Esophagus squamous epithelium (tissue), 5 donors: Measurements from ENCODE around the gene SYNM. TPM values are rescaled to one million over a fixed set of nuclear protein-coding genes. Genes with fewer than 3 reads are reported as not detected.

ENCODE experiments used
- DNase-seq: peaks from one replicate; lab custom pipeline; 2025; lab: John Stamatoyannopoulos, UW
- H3K27ac ChIP-seq, 4 donors: fragments of 200-600 bp; sonication (generic); one replicate each; pipeline ENCODE4 v1.5.1; 2016 to 2019; ENCODE audit warnings: mild to moderate bottlenecking in 1 of 4
- H3K27me3 ChIP-seq, 4 donors: fragments of 200-600 bp; sonication (generic); 1 replicate in 3 of 4; 2 replicates in 1 of 4; pipeline versions ENCODE4 v1.5.1 to v1.6.0; 2017 to 2021; ENCODE audit warnings: antibody characterized with exemption in 1 of 4
- H3K36me3 ChIP-seq, 3 donors: fragments of 200-600 bp; sonication (generic); one replicate each; pipeline ENCODE4 v1.5.1; 2016 to 2019
- H3K4me1 ChIP-seq, 3 donors: fragments of 200-600 bp; sonication (generic); one replicate each; pipeline ENCODE4 v1.5.1; 2017 to 2019
- H3K4me3 ChIP-seq, 4 donors: fragments of 200-600 bp; sonication (generic); 1 replicate in 3 of 4; 2 replicates in 1 of 4; pipeline ENCODE4 v1.5.1; 2016 to 2019; ENCODE audit warnings: mild to moderate bottlenecking in 2 of 4, moderate library complexity in 1 of 4
- H3K9me3 ChIP-seq, 3 donors: fragments of 200-600 bp; sonication (generic); one replicate each; pipeline ENCODE4 v1.5.1; 2016 to 2019
- POLR2A ChIP-seq, 4 donors: fragments of 450-650 bp; IDR thresholded peaks; one replicate each; pipeline ENCODE4 v1.6.1; 2017; ENCODE audit warnings: antibody characterized with exemption in 4 of 4, mild to moderate bottlenecking in 4 of 4, moderate library complexity in 3 of 4
- WGBS, 2 donors: methylation state at CpG; one replicate each; pipeline ENCODE4 v1.1.5; 2018; 5-methylcytosine and 5-hydroxymethylcytosine counted together
- intact Hi-C: fragments of 100-400 bp; cut with DNase I; formaldehyde crosslinking; loops from one replicate; pipeline ENCODE4 v1.15.0; 2022
- total RNA-seq, 4 donors: library from RNA; depleted of rRNA; stranded (reverse); fragments of >200 nt; gene quantifications; one replicate each; pipeline ENCODE4 v1.1.0, GENCODE V29; 2016
- TF ChIP-seq, protein P1 (sequence below), 6 experiments: fragments of 450-650 bp in 4 of 6; fragments of 200-600 bp in 2 of 6; sonication (generic) in 2 of 6; IDR thresholded peaks; one replicate each; pipeline ENCODE4 v1.5.1; 2016 to 2019; ENCODE audit warnings: antibody characterized with exemption in 6 of 6, mild to moderate bottlenecking in 4 of 6, moderate library complexity in 4 of 6
- donor health status: DM: yes; HTN: yes; CAD: no.

SYNM gene
- total RNA-seq, 4 donors from 2014 or later: 18.1 to 262 (median 42.0) TPM

DNA sequence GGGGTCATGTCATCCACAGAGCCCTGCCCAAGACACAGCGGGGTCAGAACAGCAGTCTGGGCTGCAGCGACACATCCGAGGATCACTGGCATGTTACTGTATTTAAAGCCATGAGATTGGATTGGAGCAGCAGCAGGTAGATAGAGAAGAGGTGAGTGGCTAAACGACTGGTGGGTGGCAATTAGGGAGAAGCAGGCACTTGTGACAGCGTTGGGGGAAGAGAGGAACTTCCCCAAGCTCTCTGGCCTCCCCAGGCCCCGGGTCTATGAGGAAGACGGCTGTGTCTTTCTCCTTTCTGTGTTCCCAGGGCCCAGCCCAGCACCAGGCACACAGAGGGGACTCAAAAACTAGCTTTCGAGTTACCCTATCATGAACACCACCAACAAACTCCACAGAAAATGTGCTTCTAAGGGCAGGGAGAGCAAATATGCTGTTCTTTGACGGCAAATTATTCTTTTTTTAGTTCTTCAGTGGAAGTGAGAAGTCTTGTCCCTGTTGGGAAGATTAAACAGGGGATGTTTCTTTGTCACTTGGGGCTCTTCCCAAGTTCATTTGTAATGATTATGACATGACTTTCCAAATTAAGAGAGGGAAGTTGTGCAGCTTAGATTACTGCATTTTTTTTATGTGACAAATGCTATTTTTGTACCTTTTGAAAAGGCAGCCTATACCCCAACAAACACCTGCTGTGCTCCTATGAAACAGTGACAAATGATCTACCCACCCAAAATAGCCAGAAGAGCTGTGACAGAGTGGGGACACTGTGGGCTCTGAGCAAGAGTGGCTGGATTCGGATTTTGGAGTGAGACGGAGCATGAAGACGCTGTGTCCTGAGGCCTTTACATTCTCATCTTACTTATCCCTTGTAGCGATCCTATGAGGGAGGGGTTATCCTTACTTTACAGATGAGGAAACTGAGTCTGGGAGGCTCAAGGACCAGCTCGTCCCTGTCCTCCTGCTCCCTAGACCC lies 7.2 kb upstream of the SYNM start:
- H3K4me1 ChIP-seq: peaks cover 4 to 13% (median 6%) of the 10 kb centered on the region in 3 donors
- intact Hi-C loops: no loop called here
- peaks cover 0 to 49% (median 0%) of the 10 kb centered on the region in 4 donors for H3K27me3 ChIP-seq
- DNase-seq: no peak
- no peaks in the 10 kb centered on the region for H3K9me3 ChIP-seq
- 76 to 80% methylated on average over 14 of the region's 14 CpGs for WGBS, 2 donors
- H3K27ac ChIP-seq: peak overlapping the region; percentile 32 to 87 (median 80)
- no peaks in the 10 kb centered on the region for H3K36me3 ChIP-seq
- peak overlapping the region in 1 of 4 donors; percentile 59 for H3K4me3 ChIP-seq
- TF ChIP-seq, protein P1, sequence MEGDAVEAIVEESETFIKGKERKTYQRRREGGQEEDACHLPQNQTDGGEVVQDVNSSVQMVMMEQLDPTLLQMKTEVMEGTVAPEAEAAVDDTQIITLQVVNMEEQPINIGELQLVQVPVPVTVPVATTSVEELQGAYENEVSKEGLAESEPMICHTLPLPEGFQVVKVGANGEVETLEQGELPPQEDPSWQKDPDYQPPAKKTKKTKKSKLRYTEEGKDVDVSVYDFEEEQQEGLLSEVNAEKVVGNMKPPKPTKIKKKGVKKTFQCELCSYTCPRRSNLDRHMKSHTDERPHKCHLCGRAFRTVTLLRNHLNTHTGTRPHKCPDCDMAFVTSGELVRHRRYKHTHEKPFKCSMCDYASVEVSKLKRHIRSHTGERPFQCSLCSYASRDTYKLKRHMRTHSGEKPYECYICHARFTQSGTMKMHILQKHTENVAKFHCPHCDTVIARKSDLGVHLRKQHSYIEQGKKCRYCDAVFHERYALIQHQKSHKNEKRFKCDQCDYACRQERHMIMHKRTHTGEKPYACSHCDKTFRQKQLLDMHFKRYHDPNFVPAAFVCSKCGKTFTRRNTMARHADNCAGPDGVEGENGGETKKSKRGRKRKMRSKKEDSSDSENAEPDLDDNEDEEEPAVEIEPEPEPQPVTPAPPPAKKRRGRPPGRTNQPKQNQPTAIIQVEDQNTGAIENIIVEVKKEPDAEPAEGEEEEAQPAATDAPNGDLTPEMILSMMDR (IDR thresholded peaks at IDR 0.05): no peak
- no peak for TF ChIP-seq POLR2A (IDR thresholded peaks at IDR 0.05)

DNA sequence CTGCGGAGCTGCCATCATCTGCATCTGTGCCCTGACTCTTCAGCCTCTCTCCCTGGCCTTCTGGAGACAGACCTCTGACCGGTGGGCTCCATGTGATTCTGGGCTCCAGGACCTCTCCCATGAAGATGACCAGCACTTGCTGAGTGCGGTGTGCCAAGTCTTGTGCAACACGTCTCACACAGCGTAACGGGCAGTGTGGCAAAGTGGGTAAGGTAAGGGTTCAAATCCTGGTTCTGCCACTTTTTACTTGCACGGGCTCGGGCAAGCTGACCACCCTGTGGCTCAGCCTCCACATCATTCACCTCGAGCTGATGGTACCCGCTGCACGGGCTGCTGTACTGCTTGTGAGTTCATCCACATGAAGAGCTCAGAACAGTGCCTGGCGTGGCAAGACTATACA lies 6.5 kb upstream of the SYNM start:
- no peak for TF ChIP-seq POLR2A (IDR thresholded peaks at IDR 0.05)
- TF ChIP-seq, protein P1 (IDR thresholded peaks at IDR 0.05): no peak
- intact Hi-C loops: no loop called here
- no peaks in the 10 kb centered on the region for H3K36me3 ChIP-seq
- no peaks in the 10 kb centered on the region for H3K9me3 ChIP-seq
- peak overlapping the region; percentile 32 to 80 (median 80) for H3K27ac ChIP-seq
- no peak for DNase-seq
- H3K4me3 ChIP-seq: peak overlapping the region in 1 of 4 donors; percentile 59
- H3K4me1 ChIP-seq: peaks cover 4 to 10% (median 6%) of the 10 kb centered on the region in 3 donors
- H3K27me3 ChIP-seq: peaks cover 0 to 56% (median 0%) of the 10 kb centered on the region in 4 donors
- WGBS, 2 donors: 72 to 96% methylated on average over 5 to 12 of the region's 12 CpGs

DNA sequence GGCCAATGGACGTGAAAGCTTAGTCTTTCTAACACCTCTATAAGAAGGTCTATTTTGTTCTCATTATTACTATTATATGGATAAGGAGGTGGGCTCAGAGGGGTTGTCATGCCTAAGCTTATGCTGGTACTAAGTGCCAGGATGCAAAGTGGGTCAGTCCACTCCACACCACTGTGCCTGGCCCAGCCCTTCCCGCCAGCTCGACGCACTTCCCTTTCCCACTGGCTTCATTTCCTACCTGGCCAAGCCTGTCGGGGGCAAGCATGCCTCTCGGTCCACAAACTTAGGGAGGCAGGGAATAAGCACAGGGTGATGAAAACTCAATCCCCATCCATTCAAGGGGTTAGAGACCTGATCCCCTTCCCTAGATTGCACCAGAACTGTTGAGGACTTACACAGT lies 5.9 kb upstream of the SYNM start:
- DNase-seq: no peak
- WGBS, 2 donors: 65 to 96% methylated on average over 4 to 5 of the region's 6 CpGs

DNA sequence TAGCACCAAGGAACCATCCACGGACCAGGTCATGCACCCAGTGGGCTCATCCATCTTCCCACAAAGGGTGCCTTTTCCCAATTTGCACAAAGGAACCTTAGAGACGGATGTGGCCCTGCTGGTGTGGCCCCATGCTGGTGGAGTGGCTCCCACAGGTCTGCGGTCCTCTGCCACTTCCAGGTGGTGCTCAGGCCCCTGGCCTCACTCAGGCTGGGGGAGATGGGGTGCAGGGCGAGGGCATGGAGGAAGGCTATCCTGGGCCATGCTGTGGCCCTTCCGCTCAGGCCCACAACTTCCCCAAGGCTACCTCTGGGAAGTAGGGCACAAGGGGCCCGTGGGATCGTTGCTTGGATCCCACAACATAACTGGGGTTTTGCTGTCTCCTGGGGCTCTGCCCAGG lies 5.2 kb upstream of the SYNM start:
- no peak for DNase-seq
- no peaks in the 10 kb centered on the region for H3K36me3 ChIP-seq
- peaks cover 0 to 60% (median 0%) of the 10 kb centered on the region in 4 donors for H3K27me3 ChIP-seq
- intact Hi-C loops: loop anchor here (5.0 kb wide), 1 partner anchor 113 kb away; no protein-coding TSS in a partner anchor
- peak overlapping the region in 1 of 4 donors; percentile 59 for H3K4me3 ChIP-seq
- no peaks in the 10 kb centered on the region for H3K9me3 ChIP-seq
- peak overlapping the region; percentile 33 to 80 (median 80) for H3K27ac ChIP-seq
- TF ChIP-seq, protein P1 (IDR thresholded peaks at IDR 0.05): no peak
- TF ChIP-seq POLR2A (IDR thresholded peaks at IDR 0.05): no peak
- peaks cover 4 to 12% (median 7%) of the 10 kb centered on the region in 3 donors for H3K4me1 ChIP-seq
- WGBS, 2 donors: 100% methylated on average over 1 to 5 of the region's 7 CpGs

More for the DNA sequence above, 5.9 kb upstream of the SYNM start:
- Histone ChIP-seq H3K4me3 (peak overlapping the region in 1 of 4 donors; percentile 59), H3K4me1 (peaks cover 4 to 10% (median 6%) of the 10 kb centered on the region in 3 donors), H3K27me3 (peaks cover 0 to 59% (median 0%) of the 10 kb centered on the region in 4 donors), H3K36me3 (no peaks in the 10 kb centered on the region), H3K9me3 (no peaks in the 10 kb centered on the region), H3K27ac (peak overlapping the region in 3 of 4 donors; percentile 79 to 80 (median 80))
- TF ChIP-seq, protein P1 (IDR thresholded peaks at IDR 0.05): no peak
- no peak for TF ChIP-seq POLR2A (IDR thresholded peaks at IDR 0.05)
- intact Hi-C loops: no loop called here
